HepG2 (cell line): ENCODE results near the gene BRK1. TPM values are rescaled to one million over a fixed set of nuclear protein-coding genes. Genes with fewer than 3 reads are reported as not detected.

Experiments used
- ATAC-seq: fragments of 200-7000 bp; cut with Tn5 transposase; 3 replicates; pipeline ENCODE4 v1.9.1; 2020; ENCODE audit warnings: mild to moderate bottlenecking, moderate library complexity
- BruUV-seq: library from RNA; stranded (reverse); fragments of 400-500 nt; replicated peaks from 2 replicates; lab custom pipeline; 2021; lab: Mats Ljungman, UMichigan
- CTCF ChIA-PET: fragments of 300-600 bp; formaldehyde crosslinking; extraction: SDS; loops from one replicate; lab custom pipeline; 2021; ENCODE audit warnings: low total read pairs, inconsistent platforms, low intra/inter-chr PET ratio; lab: Yijun Ruan, JAX
- POLR2A ChIA-PET: fragments of 350-600 bp; sonication (Branson Sonifier 250); formaldehyde crosslinking; loops from one replicate; lab custom pipeline; 2020; ENCODE audit warnings: antibody characterized with exemption, inconsistent platforms; lab: Yijun Ruan, JAX
- DNase-seq: peaks from one replicate; pipeline ENCODE4 v3.0.0-alpha.2; 2015; ENCODE audit warnings: low spot score
- FAIRE-seq: peaks from 3 replicates; lab custom pipeline; 2011; peaks lifted over from hg19 to GRCh38; lab: Jason Lieb, UNC
- H2AFZ ChIP-seq: one replicate; pipeline ENCODE4 v1.6.1; 2011; ENCODE audit warnings: low read length, inconsistent platforms
- H3K27ac ChIP-seq: fragments of 300-600 bp; 3 replicates; pipeline ENCODE4 v1.8.0; 2011; ENCODE audit warnings: mixed run types, mild to moderate bottlenecking, mixed read lengths, low read length, inconsistent platforms; ENCODE audit not compliant: insufficient read depth; ENCODE audit errors: extremely low read length
- H3K27me3 ChIP-seq, 2 experiments: fragments of 200-600 bp in 1 of 2; 2 replicates in 1 of 2; 3 replicates in 1 of 2; pipeline versions ENCODE4 v1.6.0 to v1.8.0; 2011; ENCODE audit warnings: low read length in 2 of 2, mild to moderate bottlenecking in 2 of 2, moderate library complexity in 2 of 2, inconsistent platforms in 1 of 2; ENCODE audit not compliant: insufficient read depth in 2 of 2, control insufficient read depth in 1 of 2
- H3K36me3 ChIP-seq, 2 experiments: fragments of 200-600 bp in 1 of 2; replicated peaks in 1 of 2; 2 replicates in 1 of 2; 3 replicates in 1 of 2; pipeline versions ENCODE4 v1.5.1 to v1.8.0; 2011; ENCODE audit warnings: low read length in 2 of 2, inconsistent platforms in 1 of 2; ENCODE audit not compliant: insufficient read depth in 2 of 2, control insufficient read depth in 1 of 2
- H3K4me1 ChIP-seq: 2 replicates; pipeline ENCODE4 v1.5.1; 2012; ENCODE audit warnings: low read length, inconsistent platforms; ENCODE audit not compliant: insufficient read depth
- H3K4me2 ChIP-seq: 2 replicates; pipeline ENCODE4 v1.6.0; 2011; ENCODE audit warnings: low read depth, low read length, inconsistent platforms
- H3K4me3 ChIP-seq, 3 experiments: fragments of 200-600 bp in 1 of 3; sonication (generic), shearing (Covaris generic) in 1 of 3; replicated peaks in 1 of 3; 2 replicates each; pipeline ENCODE4 v1.5.1; 2011 to 2016; ENCODE audit warnings: low read length in 3 of 3, inconsistent platforms in 2 of 3, low read depth in 2 of 3, mild to moderate bottlenecking in 2 of 3, control low read depth in 1 of 3, mixed read lengths in 1 of 3; ENCODE audit not compliant: insufficient read depth in 1 of 3
- H3K79me2 ChIP-seq: one replicate; pipeline ENCODE4 v1.6.1; 2011; ENCODE audit warnings: low read length, inconsistent platforms; ENCODE audit not compliant: insufficient read depth
- H3K9ac ChIP-seq: 2 replicates; pipeline ENCODE4 v1.6.0; 2011; ENCODE audit warnings: mild to moderate bottlenecking, low read depth, low read length, inconsistent platforms; ENCODE audit not compliant: insufficient read depth
- H3K9me3 ChIP-seq: 2 replicates; pipeline ENCODE4 v1.5.1; 2012; ENCODE audit warnings: mild to moderate bottlenecking, low read length
- H4K20me1 ChIP-seq: 2 replicates; pipeline ENCODE4 v1.6.0; 2011; ENCODE audit warnings: inconsistent platforms, mild to moderate bottlenecking, low read length, moderate library complexity; ENCODE audit not compliant: insufficient read depth
- ARID2 ChIP-seq: sonication (generic); formaldehyde crosslinking; IDR thresholded peaks from 2 replicates; pipeline ENCODE4 v1.8.1; 2022; ENCODE audit warnings: mild to moderate bottlenecking, missing genetic modification reagents, borderline replicate concordance
- CEBPG ChIP-seq: IDR thresholded peaks from 2 replicates; pipeline ENCODE4 v1.6.1; 2016
- FOSL1 ChIP-seq: sonication (generic); formaldehyde crosslinking; IDR thresholded peaks from 2 replicates; pipeline ENCODE4 v1.9.0; 2021; ENCODE audit warnings: missing genetic modification reagents, borderline replicate concordance
- KLF9 ChIP-seq: IDR thresholded peaks from 2 replicates; pipeline ENCODE4 v1.6.1; 2016; ENCODE audit warnings: low read depth
- NAIF1 ChIP-seq: sonication (generic); formaldehyde crosslinking; IDR thresholded peaks from 2 replicates; pipeline ENCODE4 v1.5.0; 2020; ENCODE audit warnings: mild to moderate bottlenecking, missing genetic modification reagents, borderline replicate concordance
- NFKB2 ChIP-seq: sonication (generic); formaldehyde crosslinking; IDR thresholded peaks from 2 replicates; pipeline ENCODE4 v1.4.0; 2020; ENCODE audit warnings: missing genetic modification reagents, borderline replicate concordance
- NR2C2 ChIP-seq: sonication (generic); formaldehyde crosslinking; IDR thresholded peaks from 2 replicates; pipeline ENCODE4 v1.4.0; 2020; ENCODE audit warnings: missing genetic modification reagents, mild to moderate bottlenecking, moderate library complexity, borderline replicate concordance
- RFXANK ChIP-seq: IDR thresholded peaks from 2 replicates; pipeline ENCODE4 v1.6.1; 2016
- SAP130 ChIP-seq: IDR thresholded peaks from 2 replicates; pipeline ENCODE4 v1.6.1; 2016; ENCODE audit warnings: low read depth
- TOPORS ChIP-seq: sonication (generic); formaldehyde crosslinking; IDR thresholded peaks from 2 replicates; pipeline ENCODE4 v1.8.0; 2023; ENCODE audit warnings: mild to moderate bottlenecking, missing genetic modification reagents
- YEATS2 ChIP-seq: sonication (generic); formaldehyde crosslinking; IDR thresholded peaks from 2 replicates; pipeline ENCODE4 v1.4.0; 2020; ENCODE audit warnings: missing genetic modification reagents, borderline replicate concordance
- ZFP41 ChIP-seq: sonication (generic); formaldehyde crosslinking; IDR thresholded peaks from 2 replicates; pipeline ENCODE4 v1.4.0; 2020; ENCODE audit warnings: mild to moderate bottlenecking, missing genetic modification reagents, borderline replicate concordance
- ZNF264 ChIP-seq: sonication (generic); formaldehyde crosslinking; IDR thresholded peaks from 2 replicates; pipeline ENCODE4 v1.4.0; 2020; ENCODE audit warnings: missing genetic modification reagents
- ZNF292 ChIP-seq: sonication (generic); formaldehyde crosslinking; IDR thresholded peaks from 2 replicates; pipeline ENCODE4 v1.8.1; 2022; ENCODE audit warnings: mild to moderate bottlenecking, low read depth, missing genetic modification reagents, borderline replicate concordance
- ZNF431 ChIP-seq: sonication (generic); formaldehyde crosslinking; IDR thresholded peaks from 2 replicates; pipeline ENCODE4 v1.9.0; 2022; ENCODE audit warnings: missing genetic modification reagents, low read depth, mild to moderate bottlenecking, borderline replicate concordance
- ZNF460 ChIP-seq: sonication (generic); formaldehyde crosslinking; IDR thresholded peaks from 2 replicates; pipeline ENCODE4 v1.5.1; 2020; ENCODE audit warnings: missing genetic modification reagents, mild to moderate bottlenecking, borderline replicate concordance
- ZNF776 ChIP-seq: sonication (generic); formaldehyde crosslinking; IDR thresholded peaks from 2 replicates; pipeline ENCODE4 v1.4.0; 2020; ENCODE audit warnings: mild to moderate bottlenecking, missing genetic modification reagents
- ZSCAN20 ChIP-seq: sonication (generic); formaldehyde crosslinking; IDR thresholded peaks from 2 replicates; pipeline ENCODE4 v1.4.0; 2020; ENCODE audit warnings: missing genetic modification reagents, mild to moderate bottlenecking, borderline replicate concordance
- WGBS: methylation state at CpG from one replicate; pipeline ENCODE4 v1.1.6; 2017; ENCODE audit warnings: low lambda C conversion rate; 5-methylcytosine and 5-hydroxymethylcytosine counted together
- in situ Hi-C: cut with HindIII; loops from 2 replicates; pipeline ENCODE4 v1.10.0; 2017; ENCODE audit warnings: low pct_unique_long_range_greater_than_20kb; ENCODE audit not compliant: extremely low pct_ligation_motif_present
- intact Hi-C: fragments of 100-400 bp; cut with micrococcal nuclease; formaldehyde crosslinking; loops from one replicate; pipeline ENCODE4 v1.10.0; 2022; ENCODE audit not compliant: unreplicated experiment
- polyA plus RNA-seq, 8 experiments: library from polyadenylated mRNA; depleted of rRNA in 3 of 8; stranded (reverse) in 7 of 8; unstranded in 1 of 8; fragments of >200 nt; fragmentation: Illumina TruSeq in 4 of 8; extraction: Trizol in 4 of 8; gene quantifications; 2 replicates each; pipeline versions ENCODE4 v1.2.1 to v1.2.3, GENCODE V29; 2011 to 2016; ENCODE audit warnings: low read depth in 4 of 8, missing spikeins in 1 of 8, mixed read lengths in 1 of 8; ENCODE audit not compliant: insufficient read depth in 1 of 8
- total RNA-seq, 5 experiments: library from RNA; depleted of rRNA; stranded (reverse); fragments of >200 nt; fragmentation: Illumina TruSeq; extraction: Trizol; gene quantifications; 2 replicates each; pipeline ENCODE4 v1.2.3, GENCODE V29; 2016; ENCODE audit warnings: low read depth in 1 of 5
- TF ChIP-seq, protein P1 (sequence below): sonication (generic); formaldehyde crosslinking; IDR thresholded peaks from 2 replicates; pipeline ENCODE4 v1.5.0; 2020; ENCODE audit warnings: mild to moderate bottlenecking, missing genetic modification reagents
- TF ChIP-seq, protein P2 (sequence below), 2 experiments: fragments of 450-650 bp in 1 of 2; sonication (generic) in 1 of 2; formaldehyde crosslinking; IDR thresholded peaks; 2 replicates each; pipeline versions ENCODE4 v1.5.0 to v1.8.0; 2020 to 2022; ENCODE audit warnings: mild to moderate bottlenecking in 1 of 2, missing genetic modification reagents in 1 of 2

The BRK1 gene
- total and polyA plus RNA-seq, 2 of the 13 experiments (the other 11 are each of a cell fraction or from before 2014, with no cell fraction given): 118 to 155 TPM

DNA sequence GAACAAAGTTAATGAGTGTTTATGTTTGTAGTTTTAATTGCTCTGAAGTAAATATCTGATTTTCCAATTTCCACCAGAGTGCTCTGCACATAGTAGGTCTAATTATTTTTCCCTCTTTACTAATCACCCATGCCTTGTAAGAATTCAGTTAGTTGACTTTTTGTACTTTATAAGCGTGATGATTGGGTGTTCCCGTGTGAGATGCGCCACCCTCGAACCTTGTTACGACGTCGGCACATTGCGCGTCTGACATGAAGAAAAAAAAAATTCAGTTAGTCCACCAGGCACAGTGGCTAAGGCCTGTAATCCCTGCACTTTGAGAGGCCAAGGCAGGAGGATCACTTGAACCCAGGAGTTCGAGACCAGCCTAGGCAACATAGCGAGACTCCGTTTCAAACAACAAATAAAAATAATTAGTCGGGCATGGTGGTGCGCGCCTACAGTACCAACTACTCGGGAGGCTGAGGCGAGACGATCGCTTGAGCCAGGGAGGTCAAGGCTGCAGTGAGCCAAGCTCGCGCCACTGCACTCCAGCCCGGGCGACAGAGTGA is 25.6 kb downstream of the BRK1 start (continued):
- TF ChIP-seq ZFP41: no peak
- TF ChIP-seq ZNF431 (CRISPR knock-in tag): no peak
- no peak; the same call in 1 of the 2 replicates for TF ChIP-seq NFKB2
- no peak for TF ChIP-seq KLF9

DNA sequence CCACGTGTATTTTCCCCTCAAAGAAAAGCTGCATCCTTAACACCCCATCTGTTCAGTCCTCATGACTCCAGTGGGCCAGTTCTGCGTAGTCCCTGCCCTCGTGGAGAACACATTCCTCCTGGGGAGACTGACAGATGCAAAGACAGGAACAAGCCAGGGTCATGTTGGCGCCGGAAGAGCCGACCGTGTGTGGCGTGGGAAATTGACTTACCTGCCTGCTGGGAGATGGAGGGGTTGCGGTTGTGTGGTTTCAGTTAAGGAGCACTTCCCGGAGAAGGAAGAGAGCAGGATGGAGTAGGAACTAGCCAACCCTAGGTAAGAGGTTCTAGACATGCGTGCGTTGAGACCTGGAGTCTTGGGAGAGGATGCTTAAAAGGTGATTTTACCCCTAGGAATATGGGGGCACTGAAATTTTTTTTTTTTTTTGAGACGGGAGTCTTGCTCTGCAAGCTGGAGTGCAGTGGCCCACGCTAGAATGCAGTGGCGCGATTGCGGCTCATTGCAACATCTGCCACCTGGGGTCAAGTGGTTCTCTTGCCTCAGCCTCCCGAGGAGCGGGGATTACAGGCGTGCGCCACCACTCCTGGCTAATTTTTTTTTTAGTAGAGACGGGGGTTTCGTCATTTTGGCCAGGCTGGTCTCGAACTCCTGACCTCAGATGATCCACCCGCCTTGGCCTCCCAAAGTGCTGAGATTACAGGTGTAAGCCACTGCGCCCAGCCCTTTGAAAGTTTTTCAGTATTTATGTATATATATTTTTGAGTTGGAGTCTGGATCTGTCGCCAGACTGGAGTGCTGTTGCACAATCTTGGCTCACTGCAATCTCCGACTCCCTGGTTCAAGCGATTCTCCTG is 27.5 kb downstream of the BRK1 start:
- H3K9ac ChIP-seq: peak overlapping the region; percentile 89
- FAIRE-seq: no peak
- TF ChIP-seq, protein P1, sequence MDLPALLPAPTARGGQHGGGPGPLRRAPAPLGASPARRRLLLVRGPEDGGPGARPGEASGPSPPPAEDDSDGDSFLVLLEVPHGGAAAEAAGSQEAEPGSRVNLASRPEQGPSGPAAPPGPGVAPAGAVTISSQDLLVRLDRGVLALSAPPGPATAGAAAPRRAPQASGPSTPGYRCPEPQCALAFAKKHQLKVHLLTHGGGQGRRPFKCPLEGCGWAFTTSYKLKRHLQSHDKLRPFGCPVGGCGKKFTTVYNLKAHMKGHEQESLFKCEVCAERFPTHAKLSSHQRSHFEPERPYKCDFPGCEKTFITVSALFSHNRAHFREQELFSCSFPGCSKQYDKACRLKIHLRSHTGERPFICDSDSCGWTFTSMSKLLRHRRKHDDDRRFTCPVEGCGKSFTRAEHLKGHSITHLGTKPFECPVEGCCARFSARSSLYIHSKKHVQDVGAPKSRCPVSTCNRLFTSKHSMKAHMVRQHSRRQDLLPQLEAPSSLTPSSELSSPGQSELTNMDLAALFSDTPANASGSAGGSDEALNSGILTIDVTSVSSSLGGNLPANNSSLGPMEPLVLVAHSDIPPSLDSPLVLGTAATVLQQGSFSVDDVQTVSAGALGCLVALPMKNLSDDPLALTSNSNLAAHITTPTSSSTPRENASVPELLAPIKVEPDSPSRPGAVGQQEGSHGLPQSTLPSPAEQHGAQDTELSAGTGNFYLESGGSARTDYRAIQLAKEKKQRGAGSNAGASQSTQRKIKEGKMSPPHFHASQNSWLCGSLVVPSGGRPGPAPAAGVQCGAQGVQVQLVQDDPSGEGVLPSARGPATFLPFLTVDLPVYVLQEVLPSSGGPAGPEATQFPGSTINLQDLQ (CRISPR knock-in tag): no peak
- no peak for TF ChIP-seq ZNF264 (CRISPR knock-in tag)
- no peak for TF ChIP-seq RFXANK (CRISPR knock-in tag)
- 0 out of 2 replicates have a peak, but pooled peaks have one; percentile 16 for TF ChIP-seq ZNF292
- 0 out of 2 replicates have a peak, but pooled peaks have one; percentile 34 for TF ChIP-seq NR2C2 (CRISPR knock-in tag)
- TF ChIP-seq ZNF460 (CRISPR knock-in tag): peak; percentile 90
- peak; percentile 59; the same call in 1 of the 2 replicates for TF ChIP-seq CEBPG (CRISPR knock-in tag)
- TF ChIP-seq ZSCAN20: no peak
- no peak for TF ChIP-seq YEATS2 (CRISPR knock-in tag)
- 0 out of 2 replicates have a peak, but pooled peaks have one; percentile 35 for TF ChIP-seq ARID2 (CRISPR knock-in tag)
- 0 out of 2 replicates have a peak, but pooled peaks have one; percentile 44 for TF ChIP-seq TOPORS
- no peak for TF ChIP-seq NAIF1 (CRISPR knock-in tag)
- peak; percentile 34; the same call in 1 of the 2 replicates for TF ChIP-seq SAP130 (CRISPR knock-in tag)
- no peak for TF ChIP-seq FOSL1 (CRISPR knock-in tag)
- TF ChIP-seq, protein P2, sequence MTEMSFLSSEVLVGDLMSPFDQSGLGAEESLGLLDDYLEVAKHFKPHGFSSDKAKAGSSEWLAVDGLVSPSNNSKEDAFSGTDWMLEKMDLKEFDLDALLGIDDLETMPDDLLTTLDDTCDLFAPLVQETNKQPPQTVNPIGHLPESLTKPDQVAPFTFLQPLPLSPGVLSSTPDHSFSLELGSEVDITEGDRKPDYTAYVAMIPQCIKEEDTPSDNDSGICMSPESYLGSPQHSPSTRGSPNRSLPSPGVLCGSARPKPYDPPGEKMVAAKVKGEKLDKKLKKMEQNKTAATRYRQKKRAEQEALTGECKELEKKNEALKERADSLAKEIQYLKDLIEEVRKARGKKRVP (CRISPR knock-in tag; IDR thresholded peaks at IDR 0.05): peak in 1 of 2 experiments; percentile 75; a peak in 2 of 4 replicates
- no peak for TF ChIP-seq ZNF776 (CRISPR knock-in tag)

More for the DNA sequence above, 27.5 kb downstream of the BRK1 start:
- CTCF ChIA-PET: no interaction called here
- BruUV-seq: no TSS peak
- in situ Hi-C loops: no loop called here
- Histone ChIP-seq H3K9me3 (no peaks in the 10 kb centered on the region), H4K20me1 (peaks cover 29% of the 10 kb centered on the region), H3K4me3 (peak overlapping the region; percentile 57 to 89 (median 66)), H3K79me2 (peaks cover 49% of the 10 kb centered on the region), H3K36me3 (peaks cover 4 to 12% of the 10 kb centered on the region in 2 experiments; a peak in 3 of 5 replicates), H2AFZ (no peak overlapping the region), H3K4me2 (peak overlapping the region; percentile 98), H3K27ac (peak overlapping the region; percentile 39), H3K27me3 (no peaks in the 10 kb centered on the region), H3K4me1 (peaks cover 63% of the 10 kb centered on the region)
- ATAC-seq: peak; percentile 23
- 39% methylated on average over 29 of the region's 29 CpGs for WGBS
- POLR2A ChIA-PET: interaction anchor here (0.8 to 3.0 kb wide), 6 partner anchors 11 to 210 kb away, joined by 3 to 23 read pairs (median 6); partner anchors contain the start of genes CRELD1 and TATDN2
- intact Hi-C loops: no loop called here
- DNase-seq: no peak
